GM18502 (cell line): Measurements from ENCODE around the gene PLEK.
"Not testable (repeated sequence)": the region's sequence is repeated elsewhere in the genome, so short reads cannot be mapped to it uniquely, and the experiment has no call there.

Experiments
- ATAC-seq: cut with Tn5 transposase; IDR thresholded peaks from one replicate; pipeline ENCODE4 v1.9.1; 2021; ENCODE audit warnings: mild to moderate bottlenecking; ENCODE audit not compliant: unreplicated experiment, poor library complexity

The PLEK gene, protein sequence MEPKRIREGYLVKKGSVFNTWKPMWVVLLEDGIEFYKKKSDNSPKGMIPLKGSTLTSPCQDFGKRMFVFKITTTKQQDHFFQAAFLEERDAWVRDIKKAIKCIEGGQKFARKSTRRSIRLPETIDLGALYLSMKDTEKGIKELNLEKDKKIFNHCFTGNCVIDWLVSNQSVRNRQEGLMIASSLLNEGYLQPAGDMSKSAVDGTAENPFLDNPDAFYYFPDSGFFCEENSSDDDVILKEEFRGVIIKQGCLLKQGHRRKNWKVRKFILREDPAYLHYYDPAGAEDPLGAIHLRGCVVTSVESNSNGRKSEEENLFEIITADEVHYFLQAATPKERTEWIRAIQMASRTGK

DNA sequence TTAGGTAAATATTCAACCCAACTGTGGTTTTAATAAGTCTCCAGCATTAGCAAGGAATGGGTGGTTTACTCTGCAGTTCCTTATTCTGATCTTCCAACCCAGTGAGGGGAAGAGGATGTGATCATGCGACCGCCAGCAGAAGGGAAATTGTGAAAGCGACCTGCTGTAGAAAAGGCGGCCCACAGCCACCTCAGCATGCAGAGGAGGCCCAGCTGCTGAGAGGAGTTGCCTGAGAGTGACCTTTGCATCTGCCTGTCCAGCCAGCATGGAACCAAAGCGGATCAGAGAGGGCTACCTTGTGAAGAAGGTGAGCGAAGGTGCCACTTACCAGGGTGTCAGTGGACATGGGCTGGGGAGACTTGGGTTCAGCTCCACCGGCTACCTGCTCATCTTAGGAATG is at the start of gene PLEK:
TSS of gene PLEK (plus strand) at position 196 of the 400 bp plus-strand sequence. CDS start at position 266, 70 bp downstream.
- peak; percentile 64 for ATAC-seq

DNA sequence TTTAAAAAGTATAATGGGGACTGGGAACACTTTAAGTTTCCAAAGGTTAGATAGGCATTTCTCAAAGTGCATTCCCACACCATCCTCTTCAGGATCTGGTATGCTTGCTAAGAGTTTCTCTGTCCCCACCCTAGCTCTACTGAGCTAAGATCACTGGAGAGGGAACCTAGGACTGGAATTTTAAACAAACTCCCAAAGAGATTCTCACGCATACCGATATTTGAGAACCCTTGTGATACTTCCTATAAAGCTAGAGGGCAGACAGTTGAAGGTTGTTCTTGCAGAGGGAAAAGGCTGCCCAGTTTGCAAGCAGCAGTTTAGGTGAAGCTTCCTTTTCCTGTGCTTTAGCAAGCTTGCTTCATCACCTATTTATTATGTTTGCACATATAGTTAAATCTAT is 49.0 kb upstream of the PLEK start:
- no peak for ATAC-seq

DNA sequence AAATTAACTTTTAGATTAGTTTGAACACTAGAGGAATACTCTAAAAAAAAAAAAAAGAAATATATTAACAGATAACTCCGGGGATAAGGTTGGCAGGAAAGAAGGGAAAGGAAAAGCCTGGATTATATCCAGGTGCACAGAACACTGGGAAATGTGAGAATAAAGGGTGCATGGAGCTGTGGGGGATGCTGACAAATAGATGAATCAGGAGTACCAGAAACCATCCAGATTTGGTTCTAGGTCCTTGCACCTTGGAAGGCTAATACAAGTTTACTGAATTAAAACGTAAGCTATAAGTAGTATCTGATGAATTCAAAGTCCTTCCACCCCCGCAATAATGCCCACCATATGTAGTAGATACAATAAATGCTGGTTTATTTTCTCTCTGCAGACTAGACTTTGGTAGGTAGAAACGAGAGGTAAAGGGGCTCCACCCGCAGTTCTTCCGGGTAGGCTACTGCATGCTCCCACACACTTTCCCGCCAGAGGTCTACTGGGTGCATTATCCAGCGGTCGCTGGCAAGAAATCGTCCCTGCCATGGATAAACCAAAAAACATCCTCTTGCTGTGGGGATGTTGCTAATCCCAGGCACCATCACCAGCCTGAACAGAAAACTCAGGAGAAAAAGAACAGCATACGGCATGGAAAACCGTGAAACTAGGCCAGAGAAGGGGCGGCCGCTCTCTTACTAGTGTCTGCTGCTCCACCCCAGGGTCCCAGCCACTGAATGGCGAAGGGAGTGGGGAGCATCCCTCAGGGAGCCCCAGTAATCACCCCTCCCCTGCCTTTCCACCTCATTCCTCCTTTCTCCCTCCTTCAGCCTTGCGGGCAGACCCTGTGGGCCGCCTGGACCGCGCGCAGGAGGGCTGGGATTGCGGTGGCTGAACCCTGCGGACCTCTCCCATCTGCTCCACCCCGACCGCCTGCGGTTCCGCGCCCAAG is 46.8 kb upstream of the PLEK start:
- ATAC-seq: no peak

DNA sequence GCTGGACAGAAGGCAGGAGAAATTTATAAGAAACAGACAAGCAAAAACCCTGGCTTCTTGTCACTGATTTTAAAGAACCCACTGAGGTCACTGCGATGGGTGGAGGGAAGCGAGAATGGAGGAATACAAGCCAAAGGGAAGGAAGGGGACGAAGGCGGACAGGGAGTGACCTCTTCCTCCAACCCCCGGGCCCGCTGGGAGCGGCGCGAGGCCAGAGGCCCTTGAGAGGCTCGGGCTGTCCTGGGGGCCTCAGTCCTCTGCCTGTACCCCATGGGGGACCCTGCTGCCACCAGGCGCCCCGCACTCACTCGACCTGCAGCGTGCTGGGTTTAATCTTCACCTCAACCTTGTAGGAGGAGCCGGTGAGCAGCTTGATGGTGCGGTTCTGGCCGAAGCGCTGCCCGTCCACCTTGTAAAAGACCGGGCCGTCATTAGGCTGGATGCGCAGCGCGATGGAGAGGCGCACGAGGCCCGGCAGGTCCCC is 46.1 kb upstream of the PLEK start:
- no peak for ATAC-seq

DNA sequence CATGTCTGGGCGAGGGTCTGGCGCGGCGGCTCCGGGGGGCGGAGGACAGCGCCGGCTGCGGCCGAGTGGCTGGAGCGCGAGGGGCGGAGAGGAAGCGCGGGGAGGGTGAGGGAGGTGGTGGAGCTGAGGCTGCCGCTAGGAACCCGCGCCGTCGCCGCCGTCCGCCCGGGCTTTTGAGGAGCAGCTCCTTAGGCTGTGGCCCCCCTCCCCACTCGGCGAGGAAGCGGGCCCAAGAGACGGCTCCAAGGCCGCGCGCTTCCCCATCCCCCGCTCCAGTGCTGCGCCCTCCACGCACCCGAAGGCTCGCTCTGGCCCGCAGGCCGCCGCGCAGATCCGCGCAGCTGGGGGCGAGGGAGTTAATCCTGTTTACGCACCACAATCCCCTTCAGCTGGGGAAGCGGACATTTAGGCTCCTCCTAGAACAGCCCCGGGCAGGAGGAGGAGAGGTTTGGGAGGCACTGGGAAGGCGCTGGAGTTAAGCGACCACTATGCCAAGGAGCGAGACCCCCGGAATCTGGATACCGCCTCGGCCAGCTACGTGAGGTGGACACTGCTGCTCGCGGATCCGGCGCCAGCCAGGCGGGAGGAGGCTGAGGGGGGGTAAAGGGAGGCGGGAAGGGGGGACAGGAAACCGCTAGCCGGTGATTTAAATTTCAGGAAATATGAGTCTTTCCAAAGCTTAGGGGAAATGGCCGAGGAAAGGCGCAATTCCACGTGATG is 45.5 kb upstream of the PLEK start, which contains the start of gene CNRIP1:
TSS of gene CNRIP1 (minus strand) at position 552 of the 720 bp plus-strand sequence. CDS start at position 3, 549 bp downstream.
- no peak for ATAC-seq

DNA sequence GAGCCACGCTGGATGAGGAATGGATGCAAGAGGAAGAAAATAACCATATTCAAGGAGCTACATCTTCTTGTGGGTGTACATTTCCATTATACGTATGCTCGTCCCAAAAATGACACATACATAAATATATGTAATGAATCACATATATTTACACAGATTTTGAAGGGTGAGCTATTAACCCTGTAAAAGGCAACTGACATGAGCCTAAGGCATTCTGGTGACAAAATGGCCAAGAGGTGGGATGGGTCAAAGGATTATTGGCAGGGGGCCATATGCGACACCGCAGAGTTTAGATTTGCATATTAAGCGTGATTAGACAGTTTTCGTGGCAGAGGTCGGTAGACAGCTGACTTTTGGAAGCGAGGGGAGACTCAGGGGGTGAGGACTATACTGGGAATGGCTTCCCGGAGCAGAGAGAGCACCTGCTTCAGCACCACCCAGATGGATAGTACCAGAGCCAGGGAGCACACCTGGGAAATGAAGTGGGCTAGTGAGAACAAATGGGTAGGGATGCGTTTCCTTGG is 44.9 kb upstream of the PLEK start:
- no peak for ATAC-seq

DNA sequence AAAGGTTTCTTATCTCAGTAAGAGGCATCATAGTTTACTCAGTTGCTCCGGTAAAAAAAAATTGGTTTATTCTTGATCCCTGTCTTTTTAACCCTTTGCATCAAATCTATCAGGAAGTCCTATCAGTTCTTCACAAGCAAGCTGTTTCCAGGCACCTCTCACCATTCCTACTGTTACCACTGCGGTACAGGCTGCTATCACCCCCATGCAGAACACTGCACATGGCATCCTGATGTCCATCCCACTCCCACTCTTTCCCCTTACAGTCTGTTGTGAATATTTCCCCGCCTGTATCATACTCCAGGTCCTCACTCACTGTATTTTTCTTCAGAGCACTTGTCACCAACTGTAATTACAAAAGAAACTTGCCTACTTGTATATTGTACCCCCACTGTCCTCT is 40.0 kb upstream of the PLEK start:
- ATAC-seq: no peak

DNA sequence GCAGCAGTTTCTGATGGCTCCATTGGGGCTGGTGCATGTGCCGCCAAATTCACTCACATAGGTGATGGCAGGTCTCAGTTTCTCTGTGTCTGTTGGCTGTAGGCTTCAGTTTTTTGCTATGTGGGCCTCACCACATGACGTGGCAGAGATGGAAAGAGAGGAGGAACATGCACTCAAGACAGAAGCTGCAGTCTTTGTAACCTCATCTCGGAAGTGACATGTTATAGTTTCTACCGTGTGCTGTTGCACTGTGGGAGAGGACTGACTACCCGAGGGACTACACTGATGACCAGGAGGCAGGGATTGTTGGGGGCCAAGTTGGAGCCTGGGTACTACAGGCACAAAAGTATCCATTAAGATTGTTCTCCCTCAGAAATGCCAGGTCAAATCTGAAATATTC is 36.2 kb upstream of the PLEK start:
- no peak for ATAC-seq

DNA sequence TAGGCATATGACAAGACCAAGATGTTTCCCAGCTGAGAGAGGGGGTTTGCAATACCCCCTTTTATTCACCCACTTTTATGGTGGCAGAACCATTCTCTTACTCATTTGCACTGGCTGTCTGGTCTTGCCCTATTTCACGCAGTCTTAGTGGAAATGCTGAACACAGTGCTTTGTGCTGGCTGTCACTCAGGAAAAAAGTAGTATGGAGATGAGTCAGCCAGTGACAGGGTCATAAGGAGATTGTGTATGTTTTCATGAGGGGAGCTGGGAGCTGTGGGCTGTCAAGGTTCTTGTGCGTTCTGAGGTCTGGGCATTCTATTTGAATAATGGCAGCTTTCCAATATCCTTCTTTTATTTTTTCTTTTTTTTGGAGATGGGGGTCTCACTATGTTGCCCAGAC is 34.4 kb upstream of the PLEK start:
- ATAC-seq: peak; percentile 55

DNA sequence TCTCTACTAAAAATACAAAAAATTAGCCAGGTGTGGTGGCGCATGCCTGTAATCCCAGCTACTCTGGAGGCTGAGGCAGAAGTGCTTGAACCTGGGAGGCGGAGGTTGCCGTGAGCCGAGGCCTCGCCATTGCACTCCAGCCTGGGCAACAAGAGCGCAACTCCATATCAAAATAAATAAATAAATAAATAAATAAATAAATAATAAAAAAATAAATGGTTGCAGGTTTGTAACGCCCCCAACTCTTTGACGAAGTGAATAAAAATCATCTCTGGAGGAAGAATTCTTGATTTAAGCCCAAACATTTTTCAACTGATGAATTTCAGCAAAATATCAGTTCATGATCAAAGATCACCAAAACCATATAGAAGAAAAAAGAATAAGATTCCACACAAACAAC is 32.1 kb upstream of the PLEK start:
- no peak for ATAC-seq

DNA sequence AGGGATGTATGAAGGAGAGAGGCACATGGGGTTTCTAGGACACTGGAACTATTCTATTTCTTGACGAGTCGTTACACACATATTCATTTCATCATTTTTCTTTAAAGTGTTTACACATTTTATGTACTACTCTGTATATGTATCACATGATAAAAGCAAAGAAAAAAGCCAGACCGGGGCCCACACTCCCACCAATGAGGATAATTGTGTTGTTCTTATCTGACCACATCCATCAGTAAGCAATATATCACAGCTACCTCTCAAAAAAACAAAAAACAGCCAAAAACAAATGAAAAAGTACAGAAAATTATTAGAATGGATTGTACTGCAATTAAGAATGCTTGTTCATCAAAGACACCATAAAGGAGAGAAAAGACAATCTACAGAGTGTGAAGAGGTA is 31.2 kb upstream of the PLEK start:
- ATAC-seq: no peak

DNA sequence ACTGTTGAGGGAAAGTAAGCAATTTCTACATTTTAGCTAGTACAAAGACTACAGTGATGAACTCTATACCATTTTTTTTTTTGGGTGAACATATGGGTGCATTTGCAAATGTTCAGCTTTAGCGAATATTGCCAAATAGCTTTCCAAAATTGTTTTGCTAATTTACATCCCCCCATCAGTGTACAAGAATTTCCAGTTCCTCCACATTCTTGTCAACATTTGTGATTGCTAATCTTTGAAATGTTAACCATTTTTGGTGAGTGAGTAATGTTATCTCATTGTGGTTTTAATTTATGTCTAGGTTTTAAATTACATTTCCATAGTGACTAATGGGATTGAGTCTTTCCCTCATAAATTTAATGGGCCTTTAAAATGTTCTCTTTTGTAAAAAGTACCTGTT is 28.9 kb upstream of the PLEK start:
- ATAC-seq: no peak

DNA sequence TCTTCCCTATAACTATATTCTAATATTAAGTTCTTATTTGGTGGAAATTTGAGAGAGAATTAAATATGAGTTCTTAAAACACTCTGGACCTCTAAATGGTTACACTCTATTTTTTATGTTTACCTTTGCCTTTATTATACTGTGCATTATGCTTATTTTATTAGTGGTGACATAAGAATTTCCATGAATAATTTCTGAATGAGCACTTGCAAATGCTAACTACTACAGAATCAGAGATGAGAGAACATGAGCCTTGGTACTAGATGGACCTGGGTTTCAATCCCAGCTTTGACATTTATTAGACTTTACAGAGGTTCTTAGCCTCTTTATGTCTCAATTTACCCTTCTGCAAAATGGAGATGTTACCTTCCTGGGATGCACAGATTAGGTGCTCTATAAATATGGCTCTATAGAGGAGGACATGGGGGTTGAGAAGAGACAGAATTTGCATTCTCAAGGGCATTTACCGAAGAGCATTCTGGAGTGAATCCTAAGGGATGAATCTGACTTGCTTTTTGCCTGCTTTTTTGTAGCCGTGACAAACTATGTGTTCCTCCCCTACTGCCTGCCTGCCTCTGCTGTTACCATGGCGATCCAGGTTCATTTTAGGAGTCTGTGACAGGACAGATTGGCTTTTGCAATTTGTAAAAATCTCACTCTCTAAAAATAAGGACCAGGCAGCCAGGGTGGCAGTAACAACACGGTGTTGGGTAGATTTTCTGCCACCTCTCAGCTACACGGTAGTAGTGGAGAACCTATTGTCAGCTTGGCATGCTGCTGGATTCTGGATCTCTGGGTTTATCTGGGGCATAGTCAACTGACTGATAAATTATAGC is 24.6 kb upstream of the PLEK start:
- ATAC-seq: no peak

DNA sequence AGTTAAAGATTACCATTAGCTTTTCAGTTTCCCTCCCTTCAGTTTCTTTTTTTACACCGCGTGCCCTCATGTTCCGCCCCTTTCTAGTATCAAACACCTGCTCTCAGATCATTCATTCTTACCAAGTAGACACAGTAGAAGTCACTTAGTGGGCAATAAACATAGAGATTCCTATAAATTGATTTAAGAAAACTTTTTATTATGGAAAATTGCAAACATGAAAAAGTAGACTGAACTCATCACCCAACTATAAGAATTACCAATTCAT is 24.1 kb upstream of the PLEK start:
- no peak for ATAC-seq

DNA sequence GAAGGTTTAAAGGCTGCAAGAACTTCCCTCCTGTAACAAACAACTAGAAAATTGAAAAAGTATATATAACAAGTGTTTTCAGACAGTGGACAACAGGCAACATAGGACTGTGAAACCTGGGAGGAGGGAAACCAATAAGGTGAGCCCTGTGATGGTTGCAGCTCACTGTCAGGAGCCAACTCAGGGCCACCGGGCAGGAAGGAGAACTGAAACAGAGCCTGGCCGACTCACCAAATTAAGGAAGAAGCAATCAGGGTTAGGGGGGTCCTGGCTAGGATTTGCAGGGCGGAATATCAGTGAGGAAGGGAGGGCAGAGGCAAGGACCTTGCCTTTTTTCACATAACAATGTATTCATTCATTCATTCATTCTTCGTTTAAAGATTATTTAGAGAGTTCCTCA is 23.5 kb upstream of the PLEK start:
- ATAC-seq: no peak

DNA sequence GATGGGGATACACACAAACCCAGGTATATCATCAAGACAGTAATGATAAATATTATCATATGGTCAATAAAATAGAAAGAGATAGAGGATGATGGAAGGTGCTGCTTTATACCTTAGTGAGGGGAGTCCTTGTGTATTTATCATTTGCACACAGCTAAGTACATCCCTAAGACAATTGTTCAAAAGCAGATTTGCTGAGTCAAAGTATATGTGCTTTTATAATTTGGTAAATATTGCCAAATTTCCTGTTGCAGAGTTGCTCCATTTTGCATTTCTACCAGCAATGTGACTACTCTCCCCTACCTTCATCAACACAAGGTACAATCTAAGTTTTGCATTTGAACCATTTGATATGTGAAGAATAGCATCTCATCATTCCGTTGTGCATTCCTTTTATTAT is 22.6 kb upstream of the PLEK start:
- no peak for ATAC-seq

DNA sequence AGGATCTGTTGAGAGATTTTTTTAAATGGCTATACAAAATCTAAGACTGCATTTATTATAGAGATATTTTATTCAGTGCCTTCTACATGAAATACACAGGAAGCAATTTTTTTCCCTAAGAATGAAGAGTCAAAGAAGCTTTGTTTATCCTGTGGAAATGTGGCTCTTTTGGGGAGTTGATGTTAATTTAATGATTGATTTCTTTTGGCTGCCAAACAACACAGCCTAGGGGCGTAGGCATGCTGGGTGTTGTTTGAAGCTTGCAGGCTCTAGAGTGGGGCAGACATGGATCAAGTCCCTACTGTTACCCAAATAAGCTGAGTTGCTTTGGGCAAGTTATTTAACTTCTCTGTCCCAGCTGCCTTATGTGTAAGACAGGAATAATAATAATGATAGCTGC is 21.1 kb upstream of the PLEK start:
- ATAC-seq: no peak

DNA sequence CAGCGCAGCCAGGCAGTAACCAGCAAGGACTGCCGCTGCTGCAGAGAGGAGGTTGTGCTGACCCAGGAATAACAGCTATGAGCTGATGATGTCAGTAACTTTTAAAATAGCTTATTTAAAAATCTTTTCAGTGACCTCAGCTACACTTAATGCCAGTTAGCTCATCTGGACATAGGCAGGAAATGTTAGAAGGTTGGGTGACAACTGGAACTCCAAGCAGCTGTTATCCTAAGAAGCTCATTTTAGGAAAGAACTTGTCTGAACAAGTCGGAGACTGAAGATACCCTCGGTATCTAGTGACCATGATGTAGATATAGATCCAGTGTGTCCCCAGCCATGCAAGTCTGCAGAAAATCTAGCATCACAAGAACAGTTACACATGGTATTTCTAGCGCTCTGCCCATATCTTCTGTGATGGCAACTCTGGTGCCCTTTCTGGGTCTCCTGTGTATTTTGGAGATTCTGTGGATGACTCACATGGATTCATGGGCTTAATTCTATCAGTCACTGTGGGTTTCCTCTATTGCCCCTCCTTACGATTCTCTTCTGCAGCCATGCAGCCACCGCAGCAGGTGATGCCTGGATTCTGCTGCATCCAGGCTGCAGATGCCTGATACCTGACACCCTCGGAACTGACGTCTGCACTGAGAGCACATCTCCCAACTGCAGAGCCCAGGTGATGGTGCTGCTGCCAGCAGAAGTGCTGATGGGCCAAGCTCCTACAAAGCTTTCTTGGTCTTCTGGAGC is 19.8 kb upstream of the PLEK start:
- ATAC-seq: no peak

DNA sequence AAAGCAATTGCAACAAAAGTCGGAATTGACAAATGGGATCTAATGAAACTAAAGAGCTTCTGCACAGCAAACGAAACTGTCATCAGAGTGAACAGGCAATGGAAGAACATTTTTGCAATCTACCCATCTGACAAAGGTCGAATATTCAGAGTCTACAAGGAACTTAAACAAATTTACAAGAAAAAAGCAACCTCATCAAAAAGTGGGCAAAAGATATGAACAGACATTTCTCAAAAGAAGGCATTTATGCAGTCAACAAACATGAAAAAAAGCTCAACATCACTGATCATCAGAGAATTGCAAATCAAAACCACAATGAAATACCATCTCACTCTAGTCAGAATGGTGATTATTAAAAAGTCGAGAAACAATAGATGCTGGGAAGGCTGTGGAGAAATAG is 16.0 kb upstream of the PLEK start:
- not testable (repeated sequence) for ATAC-seq
